ENCODE results near the gene ROR2. TPM values are rescaled to one million over a fixed set of nuclear protein-coding genes. Genes with fewer than 3 reads are reported as not detected.

Gene ROR2
- total RNA-seq, 1 experiment from 2014 or later = 2.7 TPM

GRCh38 chr9:91986248-91986647 lies 36.2 kb upstream of the ROR2 start:
- no peak overlapping the region for H3K56ac ChIP-seq (ENCODE audit: insufficient read length, low read depth, low read length)
- H3K14ac ChIP-seq (ENCODE audit: insufficient read depth, low read length) = no peak overlapping the region
- Mint-ChIP-seq H3K27me3 (ENCODE audit: low read depth) (peaks cover 5% of the 10 kb centered on the region), H3K36me3 (ENCODE audit: insufficient read depth in 1 of 3, low read depth in 3 of 3) (peaks cover 0 to 6% (median 6%) of the 10 kb centered on the region in 3 experiments), H3K4me3 (no peak overlapping the region), H3K9me3 (peaks cover 7 to 22% of the 10 kb centered on the region in 2 experiments; a peak in 4 of 5 replicates), H3K4me1 (no peaks in the 10 kb centered on the region), H3K27ac (no peak overlapping the region)
- no peak for TF ChIP-seq CTCF (conservative IDR thresholded peaks at IDR 0.05)
- no peak overlapping the region for H2AFZ ChIP-seq (ENCODE audit: low read length)
- H2AK5ac ChIP-seq (ENCODE audit: insufficient read length, low read length) = no peak overlapping the region
- no peak overlapping the region for H2BK5ac ChIP-seq (ENCODE audit: insufficient read length, low read length)
- no peak overlapping the region for H3K18ac ChIP-seq (ENCODE audit: insufficient read length, low read depth, low read length)
- no peak overlapping the region for H3K27ac ChIP-seq (ENCODE audit: insufficient read length, low read depth, low read length)
- no peak overlapping the region for H2BK20ac ChIP-seq (ENCODE audit: low read depth, low read length, poor library complexity, severe bottlenecking)
- H3K4me1 ChIP-seq (ENCODE audit: insufficient read depth, low read length) = no peaks in the 10 kb centered on the region
- DNase-seq = no peak
- H4K8ac ChIP-seq (replicated peaks; ENCODE audit: insufficient read length, low read depth, low read length) = no peak overlapping the region
- H3K79me1 ChIP-seq (ENCODE audit: insufficient read depth, low read depth, low read length, poor library complexity, severe bottlenecking) = no peaks in the 10 kb centered on the region
- no peak overlapping the region for H2BK15ac ChIP-seq (ENCODE audit: low read depth, low read length)
- no peak overlapping the region for H4K91ac ChIP-seq (ENCODE audit: insufficient read length, low read depth, low read length)
- no peaks in the 10 kb centered on the region for H4K20me1 ChIP-seq (ENCODE audit: control insufficient read depth, insufficient read depth, insufficient read length)
- no peak overlapping the region for H3K9ac ChIP-seq (ENCODE audit: extremely low read depth, insufficient read length, low read length)
- no peaks in the 10 kb centered on the region for H3K27me3 ChIP-seq (ENCODE audit: insufficient read depth, low read length)
- H4K5ac ChIP-seq (ENCODE audit: insufficient read length, low read depth, low read length) = no peak overlapping the region
- H3K79me2 ChIP-seq (ENCODE audit: insufficient read depth, low read length) = no peaks in the 10 kb centered on the region
- H2BK120ac ChIP-seq (ENCODE audit: low read depth, low read length, poor library complexity, severe bottlenecking) = no peak overlapping the region
- no peak overlapping the region for H3K23ac ChIP-seq (ENCODE audit: insufficient read length, low read depth, low read length)
- WGBS (ENCODE audit: extremely low coverage, insufficient read length, low lambda C conversion rate) = no CpG with 5 or more reads among the region's 2 CpGs
- H3K9me3 ChIP-seq (ENCODE audit: control insufficient read depth, low read depth, low read length) = no peaks in the 10 kb centered on the region
- no peak overlapping the region for H3K4ac ChIP-seq (ENCODE audit: low read depth, low read length)
- no peak overlapping the region for H3K4me2 ChIP-seq (ENCODE audit: insufficient read depth, insufficient read length, low read length)
- no peaks in the 10 kb centered on the region for H3K23me2 ChIP-seq (ENCODE audit: insufficient read length, low read depth, low read length, poor library complexity, severe bottlenecking)
- no peak overlapping the region for H2BK12ac ChIP-seq (ENCODE audit: insufficient read length, low read depth, low read length)
- H3T11ph ChIP-seq (ENCODE audit: low read length) = no peak overlapping the region
